ENCODE measurements around the gene ZNF3. TPM values are rescaled to one million over a fixed set of nuclear protein-coding genes. Genes with fewer than 3 reads are reported as not detected.

Gene ZNF3
- total and polyA plus RNA-seq, 2 experiments from 2014 or later, result 37.2 to 45.5 TPM

DNA sequence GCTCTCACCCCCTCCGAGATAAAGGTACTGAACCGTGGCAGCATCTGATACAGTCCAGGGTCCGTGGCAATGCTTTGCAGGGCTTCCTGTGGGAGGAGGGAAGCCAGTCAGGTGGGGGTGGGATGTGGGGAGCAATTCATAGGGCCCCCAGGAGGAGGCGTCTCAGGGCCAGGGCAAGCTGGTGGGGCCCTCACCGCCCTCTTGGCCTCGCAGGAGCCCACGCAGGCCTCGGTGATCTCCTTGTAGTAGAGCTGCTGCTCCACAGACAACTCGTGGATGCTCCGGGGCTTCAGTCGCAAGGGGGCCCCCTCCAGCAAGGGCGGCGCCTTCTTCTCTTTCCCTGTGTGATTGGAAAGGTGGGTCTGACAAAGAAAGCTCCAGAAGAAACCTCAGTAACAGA lies 30.4 kb upstream of the ZNF3 start:
- no peaks in the 10 kb centered on the region for H3K27me3 ChIP-seq
- DNase-seq (ENCODE audit: low read depth in 1 of 2, low spot score in 1 of 2), result no peak
- H3K9me3 ChIP-seq (ENCODE audit: low read depth), result no peaks in the 10 kb centered on the region
- no peak overlapping the region for H3K4me3 ChIP-seq
- H3K27ac ChIP-seq, result no peak overlapping the region
- H3K4me1 ChIP-seq (ENCODE audit: low read depth), result no peaks in the 10 kb centered on the region
- TF ChIP-seq, protein P1, sequence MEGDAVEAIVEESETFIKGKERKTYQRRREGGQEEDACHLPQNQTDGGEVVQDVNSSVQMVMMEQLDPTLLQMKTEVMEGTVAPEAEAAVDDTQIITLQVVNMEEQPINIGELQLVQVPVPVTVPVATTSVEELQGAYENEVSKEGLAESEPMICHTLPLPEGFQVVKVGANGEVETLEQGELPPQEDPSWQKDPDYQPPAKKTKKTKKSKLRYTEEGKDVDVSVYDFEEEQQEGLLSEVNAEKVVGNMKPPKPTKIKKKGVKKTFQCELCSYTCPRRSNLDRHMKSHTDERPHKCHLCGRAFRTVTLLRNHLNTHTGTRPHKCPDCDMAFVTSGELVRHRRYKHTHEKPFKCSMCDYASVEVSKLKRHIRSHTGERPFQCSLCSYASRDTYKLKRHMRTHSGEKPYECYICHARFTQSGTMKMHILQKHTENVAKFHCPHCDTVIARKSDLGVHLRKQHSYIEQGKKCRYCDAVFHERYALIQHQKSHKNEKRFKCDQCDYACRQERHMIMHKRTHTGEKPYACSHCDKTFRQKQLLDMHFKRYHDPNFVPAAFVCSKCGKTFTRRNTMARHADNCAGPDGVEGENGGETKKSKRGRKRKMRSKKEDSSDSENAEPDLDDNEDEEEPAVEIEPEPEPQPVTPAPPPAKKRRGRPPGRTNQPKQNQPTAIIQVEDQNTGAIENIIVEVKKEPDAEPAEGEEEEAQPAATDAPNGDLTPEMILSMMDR (IDR thresholded peaks at IDR 0.05; ENCODE audit: low read depth, low read length), result no peak
- H3K36me3 ChIP-seq, result peaks cover 27% of the 10 kb centered on the region

DNA sequence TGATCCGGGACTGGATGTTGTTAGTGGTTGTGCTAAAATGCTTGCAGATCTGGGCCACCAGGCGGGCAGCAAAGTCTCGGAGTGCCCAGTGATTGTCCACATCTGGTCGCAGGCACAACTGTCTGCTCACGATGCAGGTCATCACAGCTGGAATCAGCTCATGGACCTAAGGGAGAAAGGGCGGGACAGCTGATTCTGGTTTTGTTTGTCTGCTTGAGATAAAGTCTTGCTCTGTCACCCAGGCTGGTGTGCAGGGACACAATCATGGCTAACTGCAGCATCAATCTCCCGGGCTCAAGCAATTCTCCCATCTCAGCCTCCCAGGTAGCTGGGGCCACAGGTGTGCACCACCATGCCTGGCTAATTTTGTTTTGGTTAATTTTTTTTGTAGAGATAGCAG lies 29.6 kb upstream of the ZNF3 start:
- TF ChIP-seq, protein P1 (IDR thresholded peaks at IDR 0.05; ENCODE audit: low read depth, low read length), result no peak
- no peak for DNase-seq (ENCODE audit: low read depth in 1 of 2, low spot score in 1 of 2)

GRCh38 chr7:100109521-100110163 lies 28.1 kb upstream of the ZNF3 start:
- H3K9me3 ChIP-seq (ENCODE audit: low read depth), result no peaks in the 10 kb centered on the region
- H3K27ac ChIP-seq, result no peak overlapping the region
- peaks cover 33% of the 10 kb centered on the region for H3K36me3 ChIP-seq
- DNase-seq (ENCODE audit: low read depth in 1 of 2, low spot score in 1 of 2), result no peak
- H3K4me3 ChIP-seq, result no peak overlapping the region
- no peaks in the 10 kb centered on the region for H3K27me3 ChIP-seq
- H3K4me1 ChIP-seq (ENCODE audit: low read depth), result no peaks in the 10 kb centered on the region
- TF ChIP-seq, protein P1 (IDR thresholded peaks at IDR 0.05; ENCODE audit: low read depth, low read length), result no peak

More for the DNA sequence above, 29.6 kb upstream of the ZNF3 start:
- Histone ChIP-seq H3K4me3 (no peak overlapping the region), H3K4me1 (ENCODE audit: low read depth) (no peaks in the 10 kb centered on the region), H3K36me3 (peaks cover 32% of the 10 kb centered on the region), H3K9me3 (ENCODE audit: low read depth) (no peaks in the 10 kb centered on the region), H3K27me3 (no peaks in the 10 kb centered on the region), H3K27ac (no peak overlapping the region)

GRCh38 chr7:100107890-100108289 lies 26.4 kb upstream of the ZNF3 start:
- Histone ChIP-seq H3K27me3 (no peaks in the 10 kb centered on the region), H3K27ac (no peak overlapping the region), H3K4me1 (ENCODE audit: low read depth) (no peaks in the 10 kb centered on the region), H3K36me3 (peaks cover 33% of the 10 kb centered on the region), H3K4me3 (no peak overlapping the region), H3K9me3 (ENCODE audit: low read depth) (no peaks in the 10 kb centered on the region)
- no peak for DNase-seq (ENCODE audit: low read depth in 1 of 2, low spot score in 1 of 2)
- TF ChIP-seq, protein P1 (IDR thresholded peaks at IDR 0.05; ENCODE audit: low read depth, low read length), result no peak

- H3K36me3 ChIP-seq, result peaks cover 33% of the 10 kb centered on the region
Measured at GRCh38 chr7:100107125-100107737, 25.7 kb upstream of the ZNF3 start.

More at GRCh38 chr7:100107125-100107737, 25.7 kb upstream of the ZNF3 start:
- DNase-seq (ENCODE audit: low read depth in 1 of 2, low spot score in 1 of 2), result no peak
- Histone ChIP-seq H3K9me3 (ENCODE audit: low read depth) (no peaks in the 10 kb centered on the region), H3K27me3 (no peaks in the 10 kb centered on the region), H3K27ac (no peak overlapping the region), H3K4me1 (ENCODE audit: low read depth) (no peaks in the 10 kb centered on the region), H3K4me3 (no peak overlapping the region)
- TF ChIP-seq, protein P1 (IDR thresholded peaks at IDR 0.05; ENCODE audit: low read depth, low read length), result no peak

All from cardiac muscle cell (in vitro differentiated cells and primary cell).